Keratinocyte (primary cell): ENCODE data around the gene IL7R. TPM values are rescaled to one million over a fixed set of nuclear protein-coding genes. Genes with fewer than 3 reads are reported as not detected.

ENCODE experiments used
- DNase-seq: peaks from one replicate; pipeline ENCODE4 v3.0.0-alpha.2; 2011; ENCODE audit warnings: low read depth, missing footprints, low spot score
- FAIRE-seq: peaks from 2 replicates; lab custom pipeline; 2011; peaks lifted over from hg19 to GRCh38; lab: Jason Lieb, UNC
- H2AFZ ChIP-seq: 2 replicates; pipeline ENCODE4 v1.6.0; 2012; ENCODE audit warnings: low read length, control low read depth, inconsistent platforms; ENCODE audit not compliant: control insufficient read depth
- H3K27ac ChIP-seq: 2 replicates; pipeline ENCODE4 v1.5.1; 2011; ENCODE audit warnings: low read length; ENCODE audit not compliant: control insufficient read depth, insufficient read depth
- H3K27me3 ChIP-seq: 3 replicates; pipeline ENCODE4 v1.6.0; 2011; ENCODE audit warnings: low read length; ENCODE audit not compliant: control insufficient read depth, insufficient read depth; ENCODE audit errors: extremely low read depth
- H3K36me3 ChIP-seq, 2 experiments: 2 replicates in 1 of 2; 3 replicates in 1 of 2; pipeline ENCODE4 v1.5.1; 2011; ENCODE audit warnings: low read length in 2 of 2, mild to moderate bottlenecking in 1 of 2; ENCODE audit not compliant: control insufficient read depth in 2 of 2, insufficient read depth in 2 of 2; ENCODE audit errors: extremely low read depth in 1 of 2
- H3K4me1 ChIP-seq: 3 replicates; pipeline ENCODE4 v1.5.1; 2011; ENCODE audit warnings: low read length; ENCODE audit not compliant: control insufficient read depth, insufficient read depth; ENCODE audit errors: extremely low read depth
- H3K4me2 ChIP-seq: 3 replicates; pipeline ENCODE4 v1.6.0; 2011; ENCODE audit warnings: low read depth, low read length; ENCODE audit not compliant: control insufficient read depth, insufficient read depth; ENCODE audit errors: extremely low read depth
- H3K4me3 ChIP-seq, 3 experiments: fragments of 200-600 bp in 1 of 3; sonication (generic) in 1 of 3; 2 replicates in 2 of 3; 3 replicates in 1 of 3; pipeline ENCODE4 v1.5.1; 2011 to 2016; ENCODE audit warnings: low read length in 3 of 3, mild to moderate bottlenecking in 3 of 3, control low read depth in 2 of 3, inconsistent platforms in 1 of 3, low read depth in 1 of 3, mixed read lengths in 1 of 3, mixed run types in 1 of 3, moderate library complexity in 1 of 3; ENCODE audit not compliant: control insufficient read depth in 2 of 3, insufficient read depth in 2 of 3; ENCODE audit errors: extremely low read depth in 1 of 3
- H3K79me2 ChIP-seq: 2 replicates; pipeline ENCODE4 v1.6.0; 2012; ENCODE audit warnings: low read length; ENCODE audit not compliant: control insufficient read depth, insufficient read depth
- H3K9ac ChIP-seq: 3 replicates; pipeline ENCODE4 v1.6.0; 2011; ENCODE audit warnings: low read length; ENCODE audit not compliant: control insufficient read depth, insufficient read depth; ENCODE audit errors: extremely low read depth
- H3K9me1 ChIP-seq: 3 replicates; pipeline ENCODE4 v1.6.0; 2011; ENCODE audit warnings: low read length; ENCODE audit not compliant: control insufficient read depth, insufficient read depth; ENCODE audit errors: extremely low read depth
- H3K9me3 ChIP-seq: 2 replicates; pipeline ENCODE4 v1.5.1; 2012; ENCODE audit warnings: low read depth, low read length; ENCODE audit not compliant: control insufficient read depth
- H4K20me1 ChIP-seq: 3 replicates; pipeline ENCODE4 v1.6.0; 2011; ENCODE audit warnings: low read length; ENCODE audit not compliant: control insufficient read depth, insufficient read depth; ENCODE audit errors: extremely low read depth
- EZH2 ChIP-seq: IDR thresholded peaks from one replicate; pipeline ENCODE4 v1.6.1; 2012; ENCODE audit warnings: inconsistent platforms, mild to moderate bottlenecking, low read length, moderate library complexity
- dilution Hi-C: fragments of 300-500 bp; cut with MboI; formaldehyde crosslinking; loops from one replicate; pipeline ENCODE4 v1.7.0; 2020; ENCODE audit warnings: low sequenced_read_pairs; ENCODE audit not compliant: extremely low pct_ligation_motif_present
- polyA plus RNA-seq, 5 experiments: library from polyadenylated mRNA; depleted of rRNA in 3 of 5; stranded (reverse) in 3 of 5; stranded (forward) in 1 of 5; unstranded in 1 of 5; fragments of >200 nt; gene quantifications; 1 replicate in 1 of 5; 2 replicates in 3 of 5; 3 replicates in 1 of 5; pipeline versions ENCODE4 v1.2.1 to v1.2.3, GENCODE V29; 2011 to 2012; ENCODE audit warnings: missing spikeins in 2 of 5, low read depth in 1 of 5, low replicate concordance in 1 of 5
- TF ChIP-seq, protein P1 (sequence below), 3 experiments: IDR thresholded peaks in 1 of 3; conservative IDR thresholded peaks in 1 of 3; optimal IDR thresholded peaks in 1 of 3; 2 replicates in 2 of 3; 3 replicates in 1 of 3; pipeline versions ENCODE3 to v1.5.1; 2011; ENCODE audit warnings: low read length in 3 of 3, mild to moderate bottlenecking in 3 of 3, moderate library complexity in 2 of 3, control low read depth in 1 of 3, inconsistent platforms in 1 of 3; ENCODE audit not compliant: insufficient read depth in 2 of 3; ENCODE audit errors: extremely low read depth in 1 of 3

IL7R gene
- polyA plus RNA-seq, 1 donor (not counting 4 experiments of a cell fraction or from before 2014, with no cell fraction given) = 4.7 TPM

DNA sequence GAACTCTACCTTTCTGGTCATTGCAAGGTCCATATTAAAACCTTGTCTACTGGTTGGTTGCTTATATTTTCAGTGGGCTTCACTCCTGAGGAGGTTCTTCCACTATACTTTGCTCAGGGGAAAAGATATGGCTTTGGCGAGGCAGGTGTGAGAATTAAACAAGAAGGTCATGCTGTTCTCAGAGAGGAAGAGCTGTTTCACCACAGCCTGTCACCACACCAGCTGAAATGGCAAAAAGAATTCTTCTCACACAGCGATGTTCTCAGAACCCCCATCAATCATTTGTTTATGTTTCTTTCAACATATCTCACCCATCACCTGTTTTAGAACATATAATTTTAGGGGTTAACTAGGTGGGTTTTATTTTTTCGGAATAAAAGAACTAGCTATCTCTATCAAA, 43.1 kb downstream of the IL7R start:
- Histone ChIP-seq H3K9ac (no peak overlapping the region), H2AFZ (no peak overlapping the region), H3K27me3 (no peaks in the 10 kb centered on the region), H3K9me1 (no peaks in the 10 kb centered on the region), H3K9me3 (no peaks in the 10 kb centered on the region), H3K4me3 (no peak overlapping the region), H3K27ac (no peak overlapping the region), H4K20me1 (no peaks in the 10 kb centered on the region), H3K4me2 (no peak overlapping the region), H3K36me3 (no peaks in the 10 kb centered on the region), H3K4me1 (no peaks in the 10 kb centered on the region), H3K79me2 (no peaks in the 10 kb centered on the region)
- DNase-seq (no peak), FAIRE-seq (no peak)
- dilution Hi-C loops = no loop called here
- no peak for TF ChIP-seq EZH2
- TF ChIP-seq, protein P1, sequence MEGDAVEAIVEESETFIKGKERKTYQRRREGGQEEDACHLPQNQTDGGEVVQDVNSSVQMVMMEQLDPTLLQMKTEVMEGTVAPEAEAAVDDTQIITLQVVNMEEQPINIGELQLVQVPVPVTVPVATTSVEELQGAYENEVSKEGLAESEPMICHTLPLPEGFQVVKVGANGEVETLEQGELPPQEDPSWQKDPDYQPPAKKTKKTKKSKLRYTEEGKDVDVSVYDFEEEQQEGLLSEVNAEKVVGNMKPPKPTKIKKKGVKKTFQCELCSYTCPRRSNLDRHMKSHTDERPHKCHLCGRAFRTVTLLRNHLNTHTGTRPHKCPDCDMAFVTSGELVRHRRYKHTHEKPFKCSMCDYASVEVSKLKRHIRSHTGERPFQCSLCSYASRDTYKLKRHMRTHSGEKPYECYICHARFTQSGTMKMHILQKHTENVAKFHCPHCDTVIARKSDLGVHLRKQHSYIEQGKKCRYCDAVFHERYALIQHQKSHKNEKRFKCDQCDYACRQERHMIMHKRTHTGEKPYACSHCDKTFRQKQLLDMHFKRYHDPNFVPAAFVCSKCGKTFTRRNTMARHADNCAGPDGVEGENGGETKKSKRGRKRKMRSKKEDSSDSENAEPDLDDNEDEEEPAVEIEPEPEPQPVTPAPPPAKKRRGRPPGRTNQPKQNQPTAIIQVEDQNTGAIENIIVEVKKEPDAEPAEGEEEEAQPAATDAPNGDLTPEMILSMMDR (optimal IDR thresholded peaks at IDR 0.05 in 1 of 3, IDR thresholded peaks at IDR 0.05 in 1 of 3, conservative IDR thresholded peaks at IDR 0.05 in 1 of 3; ENCODE audit: extremely low read depth in 1 of 3, insufficient read depth in 2 of 3, low read length in 3 of 3) = no peak

DNA sequence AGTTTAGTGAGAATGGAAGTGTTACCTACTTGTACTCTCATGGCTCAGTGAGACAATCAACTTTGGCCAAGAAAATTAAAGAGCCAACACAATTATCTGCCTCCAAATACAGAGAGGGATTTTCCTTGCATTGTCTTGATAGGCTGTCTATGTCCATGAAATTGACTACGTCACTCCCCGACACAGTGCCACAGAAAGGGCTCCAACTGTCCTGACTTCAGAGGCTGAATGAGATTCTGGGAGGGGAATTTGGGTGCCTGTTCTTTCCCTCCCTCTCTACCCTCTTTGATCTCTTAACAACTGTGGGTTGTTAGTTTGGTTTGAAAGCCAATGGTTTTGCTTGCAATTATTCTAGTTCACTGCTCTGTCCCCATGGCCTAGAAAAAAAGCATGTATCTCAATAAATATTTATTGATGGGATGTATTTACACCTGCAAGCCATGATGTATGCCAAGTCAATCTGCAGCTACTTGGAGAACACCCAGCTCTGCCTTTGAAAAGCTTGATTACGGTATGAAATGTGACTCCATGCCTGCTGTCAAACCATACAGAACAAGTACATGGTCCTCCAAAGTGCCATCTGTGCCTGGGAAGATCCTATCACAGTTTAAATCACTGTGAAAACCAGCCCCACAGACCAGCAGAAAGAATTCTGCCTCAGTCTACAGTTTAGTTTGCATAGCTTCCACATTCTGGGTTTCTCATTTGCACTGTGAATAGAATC, 44.4 kb downstream of the IL7R start:
- dilution Hi-C loops = no loop called here
- Histone ChIP-seq H3K79me2 (no peaks in the 10 kb centered on the region), H3K36me3 (no peaks in the 10 kb centered on the region), H3K4me3 (no peak overlapping the region), H3K27me3 (no peaks in the 10 kb centered on the region), H3K9me3 (no peaks in the 10 kb centered on the region), H3K9ac (no peak overlapping the region), H3K4me1 (no peaks in the 10 kb centered on the region), H4K20me1 (no peaks in the 10 kb centered on the region), H2AFZ (no peak overlapping the region), H3K4me2 (no peak overlapping the region), H3K9me1 (no peaks in the 10 kb centered on the region), H3K27ac (no peak overlapping the region)
- no peak for DNase-seq
- no peak for FAIRE-seq
- TF ChIP-seq EZH2 = no peak
- TF ChIP-seq, protein P1 (optimal IDR thresholded peaks at IDR 0.05 in 1 of 3, IDR thresholded peaks at IDR 0.05 in 1 of 3, conservative IDR thresholded peaks at IDR 0.05 in 1 of 3; ENCODE audit: extremely low read depth in 1 of 3, insufficient read depth in 2 of 3, low read length in 3 of 3) = no peak
